Heart right ventricle (tissue), 16 donors: Measurements from ENCODE around the gene GXYLT1. TPM values are rescaled to one million over a fixed set of nuclear protein-coding genes. Genes with fewer than 3 reads are reported as not detected.

Experiments used
- ATAC-seq, 8 donors: fragments of 200-7000 bp; cut with Tn5 transposase; one replicate each; pipeline ENCODE4 v1.9.1; 2020; ENCODE audit warnings: mild to moderate bottlenecking in 8 of 8, moderate library complexity in 8 of 8, moderate number of reproducible peaks in 1 of 8
- DNase-seq, 2 donors: peaks; one replicate each; pipeline ENCODE4 v3.0.0-alpha.2; 2020
- H3K27ac ChIP-seq, 10 donors: fragments of 200-600 bp; sonication (generic) in 2 of 10; one replicate each; pipeline versions ENCODE4 v1.5.0 to v1.8.0; 2020 to 2022; ENCODE audit warnings: mild to moderate bottlenecking in 3 of 10
- H3K27me3 ChIP-seq, 7 donors: fragments of 200-600 bp; one replicate each; pipeline ENCODE4 v1.8.0; 2021 to 2022; ENCODE audit warnings: mild to moderate bottlenecking in 2 of 7
- H3K36me3 ChIP-seq, 9 donors: fragments of 200-600 bp; sonication (generic) in 1 of 9; one replicate each; pipeline versions ENCODE4 v1.5.0 to v1.8.0; 2020 to 2022; ENCODE audit warnings: mild to moderate bottlenecking in 2 of 9
- H3K4me1 ChIP-seq, 9 donors: fragments of 200-600 bp; sonication (generic) in 1 of 9; one replicate each; pipeline versions ENCODE4 v1.5.0 to v1.8.0; 2020 to 2022; ENCODE audit warnings: mild to moderate bottlenecking in 4 of 9
- H3K4me3 ChIP-seq, 10 donors: fragments of 200-600 bp; sonication (generic) in 2 of 10; one replicate each; pipeline versions ENCODE4 v1.5.0 to v1.8.0; 2020 to 2022; ENCODE audit warnings: mild to moderate bottlenecking in 7 of 10, moderate library complexity in 2 of 10
- H3K9me3 ChIP-seq, 11 donors: fragments of 200-600 bp in 10 of 11; sonication (generic) in 2 of 11; one replicate each; pipeline versions ENCODE4 v1.5.0 to v1.8.0; 2013 to 2022; ENCODE audit warnings: mild to moderate bottlenecking in 2 of 11, control low read depth in 1 of 11, moderate library complexity in 1 of 11
- WGBS, 2 donors: extraction: QIAGEN DNeasy Blood & Tissue Kit; methylation state at CpG; one replicate each; pipeline ENCODE4 v1.1.7; 2013; ENCODE audit warnings: inconsistent platforms in 1 of 2; 5-methylcytosine and 5-hydroxymethylcytosine counted together
- intact Hi-C, 10 donors: fragments of 100-400 bp; cut with DNase I; formaldehyde crosslinking; loops; one replicate each; pipeline versions ENCODE4 v1.11.1 to v1.14.2; 2022
- long read RNA-seq, 3 donors: library from polyadenylated mRNA; unstranded; transcript quantifications; one replicate each; pipeline ENCODE4 v2.0.0, GENCODE V29; 2020 to 2021
- polyA plus RNA-seq, 2 donors: library from polyadenylated mRNA; stranded (reverse); fragments of 200-250 nt; gene quantifications; one replicate each; pipeline ENCODE4 v1.2.3, GENCODE V29; 2013
- total RNA-seq, 10 donors: library from RNA; stranded (reverse); fragmentation: NEBNext Ultra II Directional in 3 of 10; extraction: Animal tissue kit (Norgen Biotek cat#: 25700) in 3 of 10; gene quantifications; one replicate each; pipeline versions ENCODE4 v1.2.1 to v1.2.4, GENCODE V29; 2021 to 2023
- TF ChIP-seq, protein P1 (sequence below), 9 donors: fragments of 200-600 bp; sonication (generic) in 2 of 9; IDR thresholded peaks; one replicate each; pipeline versions ENCODE4 v1.5.0 to v1.8.0; 2021 to 2022; ENCODE audit warnings: antibody characterized with exemption in 9 of 9, mild to moderate bottlenecking in 5 of 9, moderate library complexity in 1 of 9
- donor health status: Arrhythmogenic right ventricular cardiomyopathy.
- donor health status: ischemic (EF 13 %, LVEDD 7.1; RV severe dilation, severe dysfunction).
- donor health status: healthy with polysubstance abuse.
- donor health status: DM: no; HTN: yes; CAD: no.
- donor health status: DM: no; HTN: no; CAD: no.
- donor health status: ischemic (EF 25% LVEDD 6.9; RV normal size, moderate dysfunction).
- donor health status: ischemic (EF 25% LVEDD 5.7; RV mildly dilated, moderate dysfunction).
- donor health status: healthy.
- donor health status: DM: yes; HTN: yes; CAD: no.
- donor health status: Ischemic cardiomyopathy.
- donor health status: ischemic (EF 35%, LVEDD 5.7; RV mildly dilated, moderate dysfunction).
- donor health status: nonischemic (EF 11% LVEDD 7.7; RV severe dilation, severe dysfunction).
- donor health status: DM: yes; HTN: yes; CAD: no.
- donor health status: PGD.
- donor health status: ischemic (EF 29% LVEDD 5.4; RV normal size, mild dysfunction).
- donor health status: nonischemic (EF 23%, LVEDD 6.1; RV moderate dilation, normal function).

The GXYLT1 gene, protein sequence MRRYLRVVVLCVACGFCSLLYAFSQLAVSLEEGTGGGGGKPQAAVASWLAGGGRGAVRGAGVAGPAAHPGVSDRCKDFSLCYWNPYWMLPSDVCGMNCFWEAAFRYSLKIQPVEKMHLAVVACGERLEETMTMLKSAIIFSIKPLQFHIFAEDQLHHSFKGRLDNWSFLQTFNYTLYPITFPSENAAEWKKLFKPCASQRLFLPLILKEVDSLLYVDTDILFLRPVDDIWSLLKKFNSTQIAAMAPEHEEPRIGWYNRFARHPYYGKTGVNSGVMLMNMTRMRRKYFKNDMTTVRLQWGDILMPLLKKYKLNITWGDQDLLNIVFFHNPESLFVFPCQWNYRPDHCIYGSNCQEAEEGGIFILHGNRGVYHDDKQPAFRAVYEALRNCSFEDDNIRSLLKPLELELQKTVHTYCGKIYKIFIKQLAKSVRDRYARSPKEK
- total RNA-seq, result 1 to 10 TPM; 4.2 to 7.8 (median 5.7) TPM
- polyA plus RNA-seq, result 1 to 10 TPM; 1.7 to 2.2 TPM
- long read RNA-seq, donor 1, full-length matches to known transcripts, result 5 of 6 reads
- long read RNA-seq, donor 1, partial matches to known transcripts, result 0 of 6 reads
- long read RNA-seq, donor 1, other reads (novel, unspliced or antisense), result 1 of 6 reads
- long read RNA-seq, donor 2, full-length matches to known transcripts, result 5 of 9 reads
- long read RNA-seq, donor 2, partial matches to known transcripts, result 1 of 9 reads
- long read RNA-seq, donor 2, other reads (novel, unspliced or antisense), result 3 of 9 reads
- long read RNA-seq, donor 3, full-length matches to known transcripts, result 2 of 4 reads
- long read RNA-seq, donor 3, partial matches to known transcripts, result 0 of 4 reads
- long read RNA-seq, donor 3, other reads (novel, unspliced or antisense), result 2 of 4 reads

DNA sequence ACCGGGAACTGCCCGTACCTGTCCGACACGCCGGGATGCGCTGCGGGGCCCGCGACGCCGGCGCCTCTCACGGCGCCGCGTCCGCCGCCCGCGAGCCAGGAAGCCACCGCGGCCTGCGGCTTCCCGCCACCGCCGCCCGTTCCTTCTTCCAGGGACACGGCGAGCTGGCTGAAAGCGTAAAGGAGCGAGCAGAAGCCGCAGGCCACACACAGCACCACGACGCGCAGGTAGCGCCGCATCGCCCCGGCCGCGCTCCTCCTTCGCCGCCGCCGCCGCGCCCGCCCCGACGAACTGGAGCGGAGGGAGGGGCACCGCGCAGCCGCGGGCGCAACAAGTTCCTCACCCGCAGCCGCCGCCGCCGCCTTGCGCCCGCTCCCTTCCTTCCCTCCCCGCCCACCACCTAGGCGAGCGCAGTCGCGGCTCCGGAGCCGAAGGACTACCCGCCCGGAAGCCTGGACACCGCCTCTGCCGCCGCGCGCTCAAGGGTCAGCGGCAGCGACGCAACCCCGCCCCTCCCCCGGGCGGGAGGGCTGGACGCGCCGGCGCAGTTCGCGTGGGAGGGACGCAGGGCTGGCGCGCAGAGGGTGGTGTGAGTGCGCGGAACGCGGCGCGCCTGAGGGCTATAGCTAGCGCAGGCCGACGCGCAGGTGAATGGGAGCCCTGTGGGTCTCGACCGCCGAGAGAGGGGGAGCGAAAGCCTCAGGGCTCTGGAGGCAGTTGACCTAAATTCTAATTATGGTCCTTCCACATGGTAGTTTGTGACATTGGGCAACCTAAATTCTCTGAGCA is at the start of gene GXYLT1:
TSS of gene GXYLT1 (minus strand) at position 467 of the 789 bp plus-strand sequence. CDS start at position 239, 228 bp downstream.
- intact Hi-C loops, result loop anchor here in 9 of 10 donors (2.0 to 10.0 kb wide), 8 partner anchors 90 to 440 kb away; partner anchors contain the start of genes YAF2 (in 5 of the 9), PPHLN1 (in 4 of the 9), ZCRB1 (in 4 of the 9) and PRICKLE1 (in 1 of the 9)
- no peaks in the 10 kb centered on the region for H3K36me3 ChIP-seq
- TF ChIP-seq, protein P1, sequence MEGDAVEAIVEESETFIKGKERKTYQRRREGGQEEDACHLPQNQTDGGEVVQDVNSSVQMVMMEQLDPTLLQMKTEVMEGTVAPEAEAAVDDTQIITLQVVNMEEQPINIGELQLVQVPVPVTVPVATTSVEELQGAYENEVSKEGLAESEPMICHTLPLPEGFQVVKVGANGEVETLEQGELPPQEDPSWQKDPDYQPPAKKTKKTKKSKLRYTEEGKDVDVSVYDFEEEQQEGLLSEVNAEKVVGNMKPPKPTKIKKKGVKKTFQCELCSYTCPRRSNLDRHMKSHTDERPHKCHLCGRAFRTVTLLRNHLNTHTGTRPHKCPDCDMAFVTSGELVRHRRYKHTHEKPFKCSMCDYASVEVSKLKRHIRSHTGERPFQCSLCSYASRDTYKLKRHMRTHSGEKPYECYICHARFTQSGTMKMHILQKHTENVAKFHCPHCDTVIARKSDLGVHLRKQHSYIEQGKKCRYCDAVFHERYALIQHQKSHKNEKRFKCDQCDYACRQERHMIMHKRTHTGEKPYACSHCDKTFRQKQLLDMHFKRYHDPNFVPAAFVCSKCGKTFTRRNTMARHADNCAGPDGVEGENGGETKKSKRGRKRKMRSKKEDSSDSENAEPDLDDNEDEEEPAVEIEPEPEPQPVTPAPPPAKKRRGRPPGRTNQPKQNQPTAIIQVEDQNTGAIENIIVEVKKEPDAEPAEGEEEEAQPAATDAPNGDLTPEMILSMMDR (IDR thresholded peaks at IDR 0.05), result peak in 2 of 9 donors; percentile 13 to 17
- H3K27me3 ChIP-seq, result no peaks in the 10 kb centered on the region
- H3K9me3 ChIP-seq, result no peaks in the 10 kb centered on the region
- peak within 1 kb of the TSS; percentile 49 to 87 (median 76) for H3K4me3 ChIP-seq
- DNase-seq (peak; percentile 93 to 95), ATAC-seq (peak; percentile 98 to 100 (median 99))
- H3K4me1 ChIP-seq, result peaks cover 0 to 40% (median 29%) of the 10 kb centered on the region in 9 donors
- WGBS, 2 donors, result 1% methylated on average over 62 to 104 of the region's 106 CpGs
- peak within 1 kb of the TSS; percentile 55 to 91 (median 88) for H3K27ac ChIP-seq

DNA sequence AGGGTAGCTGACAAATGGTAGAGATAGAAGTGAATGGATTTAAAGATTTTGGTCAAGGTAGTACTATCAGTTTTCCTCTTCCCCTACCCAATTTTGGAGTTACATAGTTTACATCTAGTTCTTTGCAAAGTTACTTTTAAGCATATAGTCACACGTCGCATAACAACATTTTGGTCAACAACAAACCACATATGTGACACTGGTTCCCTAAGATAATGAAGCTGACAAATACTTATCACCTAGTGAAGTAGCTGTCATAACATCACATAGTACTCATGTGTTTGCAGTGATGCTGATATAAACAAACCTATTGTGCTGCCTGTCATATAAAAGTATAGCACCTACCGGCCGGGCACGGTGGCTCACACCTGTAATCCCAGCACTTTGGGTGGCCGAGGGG is 48.0 kb upstream of the GXYLT1 start:
- WGBS, 2 donors, result 88 to 90% methylated on average over 6 of the region's 6 CpGs
- Histone ChIP-seq H3K36me3 (peaks cover 0 to 79% (median 0%) of the 10 kb centered on the region in 9 donors), H3K4me1 (no peaks in the 10 kb centered on the region), H3K9me3 (no peaks in the 10 kb centered on the region), H3K27me3 (no peaks in the 10 kb centered on the region), H3K27ac (no peak overlapping the region), H3K4me3 (no peak overlapping the region)
- intact Hi-C loops, result loop anchor here in 1 of 10 donors (5.0 kb wide), 1 partner anchor 40 kb away; no protein-coding TSS in a partner anchor
- TF ChIP-seq, protein P1 (IDR thresholded peaks at IDR 0.05), result no peak
- DNase-seq, result no peak
- no peak for ATAC-seq

DNA sequence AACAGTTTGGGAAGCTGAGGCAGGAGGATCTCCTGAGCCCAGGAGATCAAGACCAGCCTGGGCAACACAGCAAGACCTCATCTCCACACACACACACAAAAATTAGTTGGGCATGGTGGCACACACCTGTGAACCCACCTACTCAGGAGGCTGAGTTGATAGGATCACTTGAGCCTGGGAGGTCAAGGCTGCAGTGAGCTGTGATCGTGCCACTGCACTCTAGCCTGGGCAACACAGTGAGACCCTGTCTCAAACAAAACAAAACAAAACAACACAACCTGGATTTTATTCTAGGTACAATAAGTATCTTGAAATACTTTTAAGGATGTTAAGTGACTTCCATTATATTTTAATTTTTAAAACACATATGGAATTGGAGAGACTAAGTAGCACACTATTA is 47.6 kb upstream of the GXYLT1 start:
- H3K9me3 ChIP-seq, result no peaks in the 10 kb centered on the region
- no peak overlapping the region for H3K4me3 ChIP-seq
- TF ChIP-seq, protein P1 (IDR thresholded peaks at IDR 0.05), result no peak
- peaks cover 0 to 75% (median 0%) of the 10 kb centered on the region in 9 donors for H3K36me3 ChIP-seq
- no peaks in the 10 kb centered on the region for H3K27me3 ChIP-seq
- WGBS, 2 donors, result 98 to 100% methylated on average over 1 of the region's 1 CpG
- DNase-seq (no peak), ATAC-seq (no peak)
- H3K4me1 ChIP-seq, result no peaks in the 10 kb centered on the region
- no peak overlapping the region for H3K27ac ChIP-seq
- intact Hi-C loops, result loop anchor here in 1 of 10 donors (5.0 kb wide), 1 partner anchor 40 kb away; no protein-coding TSS in a partner anchor
